ENCODE measurements around the gene SLC45A1. TPM values are rescaled to one million over a fixed set of nuclear protein-coding genes. Genes with fewer than 3 reads are reported as not detected.

Gene SLC45A1
- total RNA-seq, 1 experiment from 2014 or later, result 0.41 TPM

- no peak overlapping the region for H3K27ac Mint-ChIP-seq (ENCODE audit: unreplicated experiment)
- POLR2A ChIA-PET, result no interaction called here
- no peaks in the 10 kb centered on the region for H3K9me3 ChIP-seq
- no peaks in the 10 kb centered on the region for H3K36me3 Mint-ChIP-seq (ENCODE audit: insufficient read depth, unreplicated experiment)
- H3K27me3 ChIP-seq (replicated peaks; ENCODE audit: control insufficient read depth, insufficient read depth, low read length), result no peaks in the 10 kb centered on the region
- CTCF ChIA-PET, result no interaction called here
- DNase-seq, result no peak
- no peaks in the 10 kb centered on the region for H3K36me3 ChIP-seq (ENCODE audit: control insufficient read depth, insufficient read depth, low read length)
- H3K27me3 Mint-ChIP-seq (ENCODE audit: insufficient read depth, unreplicated experiment), result no peaks in the 10 kb centered on the region
- no peaks in the 10 kb centered on the region for H3K4me1 ChIP-seq
- no peak overlapping the region for H3K4me3 ChIP-seq (ENCODE audit: low read depth, low read length)
- intact Hi-C loops (cut with micrococcal nuclease; ENCODE audit: unreplicated experiment), result no loop called here
- no peaks in the 10 kb centered on the region for H3K4me1 Mint-ChIP-seq (ENCODE audit: low read depth, unreplicated experiment)
- H3K4me3 Mint-ChIP-seq (ENCODE audit: unreplicated experiment), result no peak overlapping the region
- H3K9me3 Mint-ChIP-seq (ENCODE audit: unreplicated experiment), result no peaks in the 10 kb centered on the region
- TF ChIP-seq, protein P1, sequence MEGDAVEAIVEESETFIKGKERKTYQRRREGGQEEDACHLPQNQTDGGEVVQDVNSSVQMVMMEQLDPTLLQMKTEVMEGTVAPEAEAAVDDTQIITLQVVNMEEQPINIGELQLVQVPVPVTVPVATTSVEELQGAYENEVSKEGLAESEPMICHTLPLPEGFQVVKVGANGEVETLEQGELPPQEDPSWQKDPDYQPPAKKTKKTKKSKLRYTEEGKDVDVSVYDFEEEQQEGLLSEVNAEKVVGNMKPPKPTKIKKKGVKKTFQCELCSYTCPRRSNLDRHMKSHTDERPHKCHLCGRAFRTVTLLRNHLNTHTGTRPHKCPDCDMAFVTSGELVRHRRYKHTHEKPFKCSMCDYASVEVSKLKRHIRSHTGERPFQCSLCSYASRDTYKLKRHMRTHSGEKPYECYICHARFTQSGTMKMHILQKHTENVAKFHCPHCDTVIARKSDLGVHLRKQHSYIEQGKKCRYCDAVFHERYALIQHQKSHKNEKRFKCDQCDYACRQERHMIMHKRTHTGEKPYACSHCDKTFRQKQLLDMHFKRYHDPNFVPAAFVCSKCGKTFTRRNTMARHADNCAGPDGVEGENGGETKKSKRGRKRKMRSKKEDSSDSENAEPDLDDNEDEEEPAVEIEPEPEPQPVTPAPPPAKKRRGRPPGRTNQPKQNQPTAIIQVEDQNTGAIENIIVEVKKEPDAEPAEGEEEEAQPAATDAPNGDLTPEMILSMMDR (IDR thresholded peaks at IDR 0.05; ENCODE audit: insufficient read depth in 1 of 2, low read depth in 1 of 2, low read length in 1 of 2, severe bottlenecking in 1 of 2, unreplicated experiment in 1 of 2), result no peak
- BruUV-seq (replicated peaks), result no TSS peak
Measured at GRCh38 chr1:8285103-8285502, 32.8 kb upstream of the SLC45A1 start.

DNA sequence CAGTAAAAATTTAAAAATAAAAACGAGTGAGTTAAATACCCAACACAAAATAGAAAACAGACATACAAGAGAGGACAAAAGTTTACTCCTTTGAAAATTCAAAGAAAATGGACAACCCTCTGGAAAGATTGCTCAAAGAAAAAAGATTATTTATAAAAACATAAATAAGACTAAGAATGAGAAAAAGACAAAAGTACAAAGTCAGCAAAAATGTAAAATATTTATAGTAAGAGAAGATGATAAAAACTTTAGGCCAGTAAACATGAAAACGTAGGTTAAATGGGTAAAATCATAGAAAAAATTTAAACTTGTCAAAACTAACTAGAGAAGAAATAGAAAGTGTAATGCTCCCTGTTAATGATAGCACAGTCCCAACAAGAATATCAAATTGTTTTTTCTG is 31.9 kb upstream of the SLC45A1 start:
- TF ChIP-seq, protein P1 (IDR thresholded peaks at IDR 0.05; ENCODE audit: insufficient read depth in 1 of 2, low read depth in 1 of 2, low read length in 1 of 2, severe bottlenecking in 1 of 2, unreplicated experiment in 1 of 2), result no peak
- ChIA-PET CTCF (no interaction called here), POLR2A (no interaction called here)
- Histone ChIP-seq H3K9me3 (no peaks in the 10 kb centered on the region), H3K4me1 (no peaks in the 10 kb centered on the region), H3K36me3 (ENCODE audit: control insufficient read depth, insufficient read depth, low read length) (no peaks in the 10 kb centered on the region), H3K27me3 (replicated peaks; ENCODE audit: control insufficient read depth, insufficient read depth, low read length) (no peaks in the 10 kb centered on the region), H3K4me3 (ENCODE audit: low read depth, low read length) (no peak overlapping the region)
- Mint-ChIP-seq H3K9me3 (ENCODE audit: unreplicated experiment) (no peaks in the 10 kb centered on the region), H3K27me3 (ENCODE audit: insufficient read depth, unreplicated experiment) (no peaks in the 10 kb centered on the region), H3K36me3 (ENCODE audit: insufficient read depth, unreplicated experiment) (no peaks in the 10 kb centered on the region), H3K4me3 (ENCODE audit: unreplicated experiment) (no peak overlapping the region), H3K27ac (ENCODE audit: unreplicated experiment) (no peak overlapping the region), H3K4me1 (ENCODE audit: low read depth, unreplicated experiment) (no peaks in the 10 kb centered on the region)
- intact Hi-C loops (cut with micrococcal nuclease; ENCODE audit: unreplicated experiment), result no loop called here
- BruUV-seq (replicated peaks), result no TSS peak
- no peak for DNase-seq

GRCh38 chr1:8293118-8293517 is 24.8 kb upstream of the SLC45A1 start:
- peak; percentile 44 to 80 for DNase-seq
- Histone ChIP-seq H3K9me3 (no peaks in the 10 kb centered on the region), H3K36me3 (ENCODE audit: control insufficient read depth, insufficient read depth, low read length) (no peaks in the 10 kb centered on the region), H3K4me1 (peaks cover 7% of the 10 kb centered on the region; the same call in 1 of the 2 replicates), H3K4me3 (ENCODE audit: low read depth, low read length) (no peak overlapping the region), H3K27me3 (replicated peaks; ENCODE audit: control insufficient read depth, insufficient read depth, low read length) (no peaks in the 10 kb centered on the region)
- ChIA-PET POLR2A (interaction anchor here (0.7 kb wide), 1 partner anchor 10 kb away, joined by 3 read pairs; no protein-coding TSS in a partner anchor), CTCF (interaction anchor here (0.6 kb wide), 2 partner anchors 16 to 540 kb away, joined by 3 to 4 read pairs; no protein-coding TSS in a partner anchor)
- H3K36me3 Mint-ChIP-seq (ENCODE audit: insufficient read depth, unreplicated experiment), result no peaks in the 10 kb centered on the region
- H3K27ac Mint-ChIP-seq (ENCODE audit: unreplicated experiment), result no peak overlapping the region
- H3K27me3 Mint-ChIP-seq (ENCODE audit: insufficient read depth, unreplicated experiment), result no peaks in the 10 kb centered on the region
- no peak overlapping the region for H3K4me3 Mint-ChIP-seq (ENCODE audit: unreplicated experiment)
- no peaks in the 10 kb centered on the region for H3K4me1 Mint-ChIP-seq (ENCODE audit: low read depth, unreplicated experiment)
- no TSS peak for BruUV-seq (replicated peaks)
- TF ChIP-seq, protein P1 (IDR thresholded peaks at IDR 0.05; ENCODE audit: insufficient read depth in 1 of 2, low read depth in 1 of 2, low read length in 1 of 2, severe bottlenecking in 1 of 2, unreplicated experiment in 1 of 2), result no peak
- no peaks in the 10 kb centered on the region for H3K9me3 Mint-ChIP-seq (ENCODE audit: unreplicated experiment)
- intact Hi-C loops (cut with micrococcal nuclease; ENCODE audit: unreplicated experiment), result no loop called here

All from Caco-2 (cell line).